Skeletal muscle satellite cell (primary cell): ENCODE measurements around the gene DOCK3.

Experiments
- H3K27me3 ChIP-seq: 2 replicates; pipeline ENCODE4 v1.7.0; 2013; ENCODE audit warnings: low read length; ENCODE audit not compliant: control insufficient read depth, insufficient read depth
- H3K36me3 ChIP-seq: 2 replicates; pipeline ENCODE4 v1.7.0; 2013; ENCODE audit warnings: mild to moderate bottlenecking, control low read depth, low read length; ENCODE audit not compliant: insufficient read depth
- H3K4me1 ChIP-seq: 2 replicates; pipeline ENCODE4 v1.7.0; 2013; ENCODE audit warnings: low read length; ENCODE audit not compliant: control insufficient read depth, insufficient read depth
- H3K4me2 ChIP-seq: 2 replicates; pipeline ENCODE4 v1.7.0; 2013; ENCODE audit warnings: mild to moderate bottlenecking, low read length
- H3K4me3 ChIP-seq: 2 replicates; pipeline ENCODE4 v1.7.0; 2013; ENCODE audit warnings: low read length
- H3K9ac ChIP-seq: 2 replicates; pipeline ENCODE4 v1.7.0; 2013; ENCODE audit warnings: mild to moderate bottlenecking, low read depth, low read length, moderate library complexity
- H3K9me3 ChIP-seq: replicated peaks from 2 replicates; pipeline ENCODE4 v1.7.0; 2013; ENCODE audit warnings: mild to moderate bottlenecking, control low read depth, low read length

Gene DOCK3

GRCh38 chr3:51004235-51004634, 329.5 kb downstream of the DOCK3 start:
- Histone ChIP-seq H3K4me1 (no peaks in the 10 kb centered on the region), H3K4me2 (no peak overlapping the region), H3K27me3 (no peaks in the 10 kb centered on the region), H3K9me3 (no peaks in the 10 kb centered on the region), H3K36me3 (no peaks in the 10 kb centered on the region), H3K9ac (no peak overlapping the region), H3K4me3 (no peak overlapping the region)

GRCh38 chr3:51024121-51024520, 349.4 kb downstream of the DOCK3 start:
- H3K4me2 ChIP-seq = no peak overlapping the region
- H3K9me3 ChIP-seq = no peaks in the 10 kb centered on the region
- no peaks in the 10 kb centered on the region for H3K4me1 ChIP-seq
- no peak overlapping the region for H3K4me3 ChIP-seq
- H3K9ac ChIP-seq = no peak overlapping the region
- H3K27me3 ChIP-seq = peaks cover 2% of the 10 kb centered on the region
- H3K36me3 ChIP-seq = no peaks in the 10 kb centered on the region

GRCh38 chr3:51024765-51025632, 350.3 kb downstream of the DOCK3 start:
- Histone ChIP-seq H3K4me3 (no peak overlapping the region), H3K27me3 (peaks cover 2% of the 10 kb centered on the region), H3K36me3 (no peaks in the 10 kb centered on the region), H3K4me1 (no peaks in the 10 kb centered on the region), H3K9ac (no peak overlapping the region), H3K4me2 (no peak overlapping the region), H3K9me3 (no peaks in the 10 kb centered on the region)

- no peak overlapping the region for H3K4me2 ChIP-seq
- H3K36me3 ChIP-seq = no peaks in the 10 kb centered on the region
- no peaks in the 10 kb centered on the region for H3K4me1 ChIP-seq
- H3K4me3 ChIP-seq = no peak overlapping the region
- no peaks in the 10 kb centered on the region for H3K9me3 ChIP-seq
- peaks cover 2% of the 10 kb centered on the region for H3K27me3 ChIP-seq
- no peak overlapping the region for H3K9ac ChIP-seq
These were observed 356.9 kb downstream of the DOCK3 start for GRCh38 chr3:51031666-51032065.

GRCh38 chr3:51035630-51036029, 360.9 kb downstream of the DOCK3 start:
- Histone ChIP-seq H3K9ac (no peak overlapping the region), H3K27me3 (no peaks in the 10 kb centered on the region), H3K4me1 (no peaks in the 10 kb centered on the region), H3K4me3 (no peak overlapping the region), H3K36me3 (no peaks in the 10 kb centered on the region), H3K9me3 (no peaks in the 10 kb centered on the region), H3K4me2 (no peak overlapping the region)

- Histone ChIP-seq H3K4me3 (no peak overlapping the region), H3K4me2 (no peak overlapping the region), H3K9ac (no peak overlapping the region), H3K27me3 (no peaks in the 10 kb centered on the region), H3K36me3 (no peaks in the 10 kb centered on the region), H3K9me3 (no peaks in the 10 kb centered on the region), H3K4me1 (no peaks in the 10 kb centered on the region)
These were observed 370.3 kb downstream of the DOCK3 start for GRCh38 chr3:51044982-51045381.

- H3K36me3 ChIP-seq = no peaks in the 10 kb centered on the region
- H3K4me3 ChIP-seq = no peak overlapping the region
- H3K9ac ChIP-seq = no peak overlapping the region
- H3K4me1 ChIP-seq = no peaks in the 10 kb centered on the region
- H3K9me3 ChIP-seq = no peaks in the 10 kb centered on the region
- H3K4me2 ChIP-seq = no peak overlapping the region
- H3K27me3 ChIP-seq = no peaks in the 10 kb centered on the region
These were observed 377.8 kb downstream of the DOCK3 start for GRCh38 chr3:51052562-51052961.

GRCh38 chr3:51057121-51057520, 382.4 kb downstream of the DOCK3 start:
- H3K4me1 ChIP-seq = no peaks in the 10 kb centered on the region

GRCh38 chr3:51063053-51063452, 388.3 kb downstream of the DOCK3 start:
- Histone ChIP-seq H3K27me3 (no peaks in the 10 kb centered on the region), H3K36me3 (no peaks in the 10 kb centered on the region), H3K4me2 (no peak overlapping the region), H3K9me3 (no peaks in the 10 kb centered on the region), H3K4me3 (no peak overlapping the region), H3K9ac (no peak overlapping the region), H3K4me1 (no peaks in the 10 kb centered on the region)

More at GRCh38 chr3:51057121-51057520, 382.4 kb downstream of the DOCK3 start:
- Histone ChIP-seq H3K4me3 (no peak overlapping the region), H3K9ac (no peak overlapping the region), H3K36me3 (no peaks in the 10 kb centered on the region), H3K27me3 (no peaks in the 10 kb centered on the region), H3K4me2 (no peak overlapping the region), H3K9me3 (no peaks in the 10 kb centered on the region)

- Histone ChIP-seq H3K9me3 (no peaks in the 10 kb centered on the region), H3K4me1 (peaks cover 5% of the 10 kb centered on the region), H3K27me3 (no peaks in the 10 kb centered on the region), H3K4me3 (no peak overlapping the region), H3K4me2 (no peak overlapping the region), H3K36me3 (no peaks in the 10 kb centered on the region), H3K9ac (no peak overlapping the region)
These were observed 400.6 kb downstream of the DOCK3 start for GRCh38 chr3:51075221-51075775.

GRCh38 chr3:51082363-51082762, 407.6 kb downstream of the DOCK3 start:
- H3K9ac ChIP-seq = no peak overlapping the region
- H3K36me3 ChIP-seq = no peaks in the 10 kb centered on the region
- H3K9me3 ChIP-seq = no peaks in the 10 kb centered on the region
- no peak overlapping the region for H3K4me3 ChIP-seq
- H3K4me2 ChIP-seq = no peak overlapping the region
- no peaks in the 10 kb centered on the region for H3K4me1 ChIP-seq
- H3K27me3 ChIP-seq = no peaks in the 10 kb centered on the region

GRCh38 chr3:51083490-51083889, 408.8 kb downstream of the DOCK3 start:
- no peak overlapping the region for H3K9ac ChIP-seq
- H3K4me3 ChIP-seq = no peak overlapping the region
- no peaks in the 10 kb centered on the region for H3K36me3 ChIP-seq
- H3K27me3 ChIP-seq = no peaks in the 10 kb centered on the region
- H3K4me2 ChIP-seq = no peak overlapping the region
- H3K4me1 ChIP-seq = no peaks in the 10 kb centered on the region
- H3K9me3 ChIP-seq = no peaks in the 10 kb centered on the region
